ENCODE measurements around the gene AGTR2.
"Not testable (repeated sequence)": the region's sequence is repeated elsewhere in the genome, so short reads cannot be mapped to it uniquely, and the experiment has no call there.

AGTR2 gene

GRCh38 chrX:116198235-116198634 lies 27.7 kb downstream of the AGTR2 start:
- Histone ChIP-seq H4K20me1 (ENCODE audit: insufficient read depth, low read length) (no peaks in the 10 kb centered on the region), H2AFZ (ENCODE audit: low read depth, low read length) (no peak overlapping the region), H3K27ac (ENCODE audit: low read length) (no peak overlapping the region), H3K9ac (ENCODE audit: low read depth, low read length) (no peak overlapping the region), H3K79me2 (ENCODE audit: insufficient read depth, low read length) (no peaks in the 10 kb centered on the region), H3K36me3 (ENCODE audit: insufficient read depth, low read length) (no peaks in the 10 kb centered on the region), H3K4me3 (ENCODE audit: low read depth in 1 of 2, low read length in 2 of 2) (no peak overlapping the region), H3K9me3 (ENCODE audit: insufficient read depth, low read length, severe bottlenecking) (no peaks in the 10 kb centered on the region), H3K27me3 (ENCODE audit: insufficient read depth, low read length, poor library complexity) (no peaks in the 10 kb centered on the region), H3K4me1 (ENCODE audit: insufficient read depth, low read length) (no peaks in the 10 kb centered on the region), H3K4me2 (ENCODE audit: insufficient read depth, low read length) (no peak overlapping the region)
- ATAC-seq (ENCODE audit: insufficient read depth, low read depth) (no peak), DNase-seq (no peak)
- no peak for TF ChIP-seq EZH2 (IDR thresholded peaks at IDR 0.05; ENCODE audit: borderline replicate concordance, low read depth, low read length, severe bottlenecking)
- TF ChIP-seq, protein P1, sequence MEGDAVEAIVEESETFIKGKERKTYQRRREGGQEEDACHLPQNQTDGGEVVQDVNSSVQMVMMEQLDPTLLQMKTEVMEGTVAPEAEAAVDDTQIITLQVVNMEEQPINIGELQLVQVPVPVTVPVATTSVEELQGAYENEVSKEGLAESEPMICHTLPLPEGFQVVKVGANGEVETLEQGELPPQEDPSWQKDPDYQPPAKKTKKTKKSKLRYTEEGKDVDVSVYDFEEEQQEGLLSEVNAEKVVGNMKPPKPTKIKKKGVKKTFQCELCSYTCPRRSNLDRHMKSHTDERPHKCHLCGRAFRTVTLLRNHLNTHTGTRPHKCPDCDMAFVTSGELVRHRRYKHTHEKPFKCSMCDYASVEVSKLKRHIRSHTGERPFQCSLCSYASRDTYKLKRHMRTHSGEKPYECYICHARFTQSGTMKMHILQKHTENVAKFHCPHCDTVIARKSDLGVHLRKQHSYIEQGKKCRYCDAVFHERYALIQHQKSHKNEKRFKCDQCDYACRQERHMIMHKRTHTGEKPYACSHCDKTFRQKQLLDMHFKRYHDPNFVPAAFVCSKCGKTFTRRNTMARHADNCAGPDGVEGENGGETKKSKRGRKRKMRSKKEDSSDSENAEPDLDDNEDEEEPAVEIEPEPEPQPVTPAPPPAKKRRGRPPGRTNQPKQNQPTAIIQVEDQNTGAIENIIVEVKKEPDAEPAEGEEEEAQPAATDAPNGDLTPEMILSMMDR (IDR thresholded peaks at IDR 0.05; ENCODE audit: borderline replicate concordance, extremely low read depth, low read length, poor library complexity, severe bottlenecking), result no peak

DNA sequence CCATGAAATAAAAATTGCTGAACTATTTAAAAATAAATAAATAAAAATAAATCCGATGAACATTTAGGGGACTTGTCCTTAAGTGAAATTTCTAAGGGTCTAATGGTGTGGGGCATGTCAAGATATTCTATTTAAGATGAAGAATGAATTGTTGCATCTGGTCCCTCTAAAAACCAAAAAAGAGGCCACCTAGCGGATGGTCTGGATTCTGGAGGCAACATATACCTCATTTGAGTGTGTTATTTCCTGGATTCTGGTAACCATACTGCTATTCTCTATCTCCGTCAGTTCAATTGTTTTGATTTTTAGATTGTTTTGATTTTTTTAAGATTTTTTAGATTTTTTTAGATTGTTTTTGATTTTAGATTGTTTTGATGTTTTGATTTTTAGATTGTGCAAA lies 28.3 kb downstream of the AGTR2 start:
- no peaks in the 10 kb centered on the region for H4K20me1 ChIP-seq (ENCODE audit: insufficient read depth, low read length)
- H3K9me3 ChIP-seq (ENCODE audit: insufficient read depth, low read length, severe bottlenecking), result no peaks in the 10 kb centered on the region
- TF ChIP-seq, protein P1 (IDR thresholded peaks at IDR 0.05; ENCODE audit: borderline replicate concordance, extremely low read depth, low read length, poor library complexity, severe bottlenecking), result no peak
- TF ChIP-seq EZH2 (IDR thresholded peaks at IDR 0.05; ENCODE audit: borderline replicate concordance, low read depth, low read length, severe bottlenecking), result no peak
- H3K4me3 ChIP-seq (ENCODE audit: low read depth in 1 of 2, low read length in 2 of 2), result no peak overlapping the region
- H3K4me1 ChIP-seq (ENCODE audit: insufficient read depth, low read length), result no peaks in the 10 kb centered on the region
- no peak overlapping the region for H3K4me2 ChIP-seq (ENCODE audit: insufficient read depth, low read length)
- ATAC-seq (ENCODE audit: insufficient read depth, low read depth) (no peak), DNase-seq (no peak)
- H3K36me3 ChIP-seq (ENCODE audit: insufficient read depth, low read length), result no peaks in the 10 kb centered on the region
- no peaks in the 10 kb centered on the region for H3K27me3 ChIP-seq (ENCODE audit: insufficient read depth, low read length, poor library complexity)
- H3K27ac ChIP-seq (ENCODE audit: low read length), result no peak overlapping the region
- no peak overlapping the region for H2AFZ ChIP-seq (ENCODE audit: low read depth, low read length)
- H3K9ac ChIP-seq (ENCODE audit: low read depth, low read length), result no peak overlapping the region
- no peaks in the 10 kb centered on the region for H3K79me2 ChIP-seq (ENCODE audit: insufficient read depth, low read length)

- Histone ChIP-seq H3K36me3 (ENCODE audit: insufficient read depth, low read length) (no peaks in the 10 kb centered on the region), H3K27ac (ENCODE audit: low read length) (no peak overlapping the region), H3K4me2 (ENCODE audit: insufficient read depth, low read length) (no peak overlapping the region), H3K79me2 (ENCODE audit: insufficient read depth, low read length) (no peaks in the 10 kb centered on the region), H3K9me3 (ENCODE audit: insufficient read depth, low read length, severe bottlenecking) (no peaks in the 10 kb centered on the region), H2AFZ (ENCODE audit: low read depth, low read length) (no peak overlapping the region), H4K20me1 (ENCODE audit: insufficient read depth, low read length) (no peaks in the 10 kb centered on the region), H3K4me1 (ENCODE audit: insufficient read depth, low read length) (no peaks in the 10 kb centered on the region), H3K4me3 (ENCODE audit: low read depth in 1 of 2, low read length in 2 of 2) (no peak overlapping the region), H3K27me3 (ENCODE audit: insufficient read depth, low read length, poor library complexity) (no peaks in the 10 kb centered on the region), H3K9ac (ENCODE audit: low read depth, low read length) (no peak overlapping the region)
- ATAC-seq (ENCODE audit: insufficient read depth, low read depth) (no peak), DNase-seq (no peak)
- TF ChIP-seq EZH2 (IDR thresholded peaks at IDR 0.05; ENCODE audit: borderline replicate concordance, low read depth, low read length, severe bottlenecking), result no peak
- TF ChIP-seq, protein P1 (IDR thresholded peaks at IDR 0.05; ENCODE audit: borderline replicate concordance, extremely low read depth, low read length, poor library complexity, severe bottlenecking), result peak; percentile 51
Measured at GRCh38 chrX:116204932-116205331, 34.4 kb downstream of the AGTR2 start.

DNA sequence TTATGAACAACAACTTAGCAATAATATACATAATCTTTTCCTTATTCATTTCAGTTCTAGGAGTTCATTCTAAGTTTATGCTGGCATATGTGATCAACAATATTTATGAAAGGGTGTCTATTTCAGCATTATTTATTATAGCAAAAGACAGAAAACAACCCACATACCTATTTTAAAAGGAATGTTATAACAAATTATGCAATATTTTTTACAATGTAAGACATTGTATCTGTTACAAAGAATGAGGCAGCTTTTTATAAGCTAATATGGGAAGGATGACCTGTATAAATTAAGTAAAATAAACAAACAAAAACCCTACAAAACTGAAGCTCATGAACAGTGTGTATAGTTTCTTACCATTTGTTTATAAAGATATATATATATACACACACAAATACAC lies 42.7 kb downstream of the AGTR2 start:
- no peak for ATAC-seq (ENCODE audit: insufficient read depth, low read depth)
- Histone ChIP-seq H3K36me3 (ENCODE audit: insufficient read depth, low read length) (no peaks in the 10 kb centered on the region), H2AFZ (ENCODE audit: low read depth, low read length) (no peak overlapping the region), H4K20me1 (ENCODE audit: insufficient read depth, low read length) (no peaks in the 10 kb centered on the region), H3K9ac (ENCODE audit: low read depth, low read length) (no peak overlapping the region), H3K9me3 (ENCODE audit: insufficient read depth, low read length, severe bottlenecking) (no peaks in the 10 kb centered on the region), H3K4me1 (ENCODE audit: insufficient read depth, low read length) (no peaks in the 10 kb centered on the region), H3K27ac (ENCODE audit: low read length) (no peak overlapping the region), H3K4me2 (ENCODE audit: insufficient read depth, low read length) (no peak overlapping the region), H3K27me3 (ENCODE audit: insufficient read depth, low read length, poor library complexity) (no peaks in the 10 kb centered on the region), H3K79me2 (ENCODE audit: insufficient read depth, low read length) (no peaks in the 10 kb centered on the region), H3K4me3 (ENCODE audit: low read depth in 1 of 2, low read length in 2 of 2) (no peak overlapping the region)
- TF ChIP-seq, protein P1 (IDR thresholded peaks at IDR 0.05; ENCODE audit: borderline replicate concordance, extremely low read depth, low read length, poor library complexity, severe bottlenecking), result no peak
- TF ChIP-seq EZH2 (IDR thresholded peaks at IDR 0.05; ENCODE audit: borderline replicate concordance, low read depth, low read length, severe bottlenecking), result no peak
- no peak for DNase-seq

DNA sequence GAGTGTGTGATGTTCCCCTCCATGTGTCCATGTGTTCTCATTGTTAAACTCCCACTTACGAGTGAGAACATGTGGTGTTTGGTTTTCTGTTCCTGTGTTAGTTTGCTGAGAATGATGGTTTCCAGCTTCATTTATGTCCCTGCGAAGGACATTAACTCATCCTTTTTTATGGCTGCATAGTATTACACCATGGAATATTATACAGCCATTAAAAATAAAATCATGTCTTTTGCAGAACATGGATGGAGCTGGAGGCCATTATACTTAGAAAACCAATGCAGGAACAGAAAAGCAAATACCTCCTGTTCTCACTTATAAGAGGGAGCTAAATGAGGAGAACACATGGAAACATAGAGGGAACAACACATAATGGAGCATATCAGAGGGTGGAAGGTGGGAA lies 46.5 kb downstream of the AGTR2 start:
- not testable (repeated sequence) for DNase-seq; H3K9me3 ChIP-seq (ENCODE audit: insufficient read depth, low read length, severe bottlenecking); H3K27ac ChIP-seq (ENCODE audit: low read length); H3K4me2 ChIP-seq (ENCODE audit: insufficient read depth, low read length); H3K36me3 ChIP-seq (ENCODE audit: insufficient read depth, low read length); H4K20me1 ChIP-seq (ENCODE audit: insufficient read depth, low read length); H3K27me3 ChIP-seq (ENCODE audit: insufficient read depth, low read length, poor library complexity); H3K4me1 ChIP-seq (ENCODE audit: insufficient read depth, low read length); H3K79me2 ChIP-seq (ENCODE audit: insufficient read depth, low read length); H2AFZ ChIP-seq (ENCODE audit: low read depth, low read length); H3K4me3 ChIP-seq (ENCODE audit: low read depth in 1 of 2, low read length in 2 of 2); H3K9ac ChIP-seq (ENCODE audit: low read depth, low read length); ATAC-seq (ENCODE audit: insufficient read depth, low read depth)

All from DND-41 (cell line).